Stimulated activated CD4-positive, alpha-beta T cell treated with anti-CD3 and anti-CD28 coated beads, Interleukin-4, amount 100 ng/mL, for 4 hours (primary cell): ENCODE results near the gene RERE.
"Not testable (repeated sequence)": the region's sequence is repeated elsewhere in the genome, so short reads cannot be mapped to it uniquely, and the experiment has no call there.

Source experiments
- DNase-seq, 2 experiments: peaks; one replicate each; pipeline ENCODE4 v3.0.0-alpha.2; 2020

RERE gene

GRCh38 chr1:8796812-8797211 lies 20.6 kb downstream of the RERE start:
- DNase-seq = no peak

GRCh38 chr1:8794605-8795004 lies 22.8 kb downstream of the RERE start:
- DNase-seq = no peak

- DNase-seq = no peak
Measured at GRCh38 chr1:8791819-8792218, 25.6 kb downstream of the RERE start.

- DNase-seq = no peak
Measured at GRCh38 chr1:8790987-8791386, 26.5 kb downstream of the RERE start.

GRCh38 chr1:8790478-8790877 lies 27.0 kb downstream of the RERE start:
- DNase-seq = no peak

- DNase-seq = no peak
Measured at GRCh38 chr1:8789314-8790214, 27.9 kb downstream of the RERE start.

- DNase-seq = no peak
Measured at GRCh38 chr1:8787218-8787617, 30.2 kb downstream of the RERE start.

- not testable (repeated sequence) for DNase-seq
Measured at GRCh38 chr1:8786204-8786603, 31.2 kb downstream of the RERE start.

- DNase-seq = no peak
Measured at GRCh38 chr1:8782955-8783354, 34.5 kb downstream of the RERE start.

GRCh38 chr1:8782001-8782620 lies 35.3 kb downstream of the RERE start:
- DNase-seq = no peak

GRCh38 chr1:8780405-8780804 lies 37.0 kb downstream of the RERE start:
- no peak for DNase-seq

- no peak for DNase-seq
Measured at GRCh38 chr1:8777867-8778266, 39.6 kb downstream of the RERE start.

- no peak for DNase-seq
Measured at GRCh38 chr1:8776104-8776503, 41.3 kb downstream of the RERE start.

GRCh38 chr1:8767006-8767405 lies 50.4 kb downstream of the RERE start:
- DNase-seq = no peak

GRCh38 chr1:8765198-8765597 lies 52.2 kb downstream of the RERE start:
- DNase-seq = no peak

GRCh38 chr1:8764293-8764937 lies 53.0 kb downstream of the RERE start:
- DNase-seq = no peak

GRCh38 chr1:8763888-8764287 lies 53.6 kb downstream of the RERE start:
- no peak for DNase-seq

- no peak for DNase-seq
Measured at GRCh38 chr1:8754993-8755392, 62.4 kb downstream of the RERE start.

GRCh38 chr1:8754247-8754650 lies 63.2 kb downstream of the RERE start:
- DNase-seq = no peak

GRCh38 chr1:8753736-8754135 lies 63.7 kb downstream of the RERE start:
- no peak for DNase-seq

GRCh38 chr1:8752921-8753713 lies 64.3 kb downstream of the RERE start:
- DNase-seq = no peak

GRCh38 chr1:8752411-8752810 lies 65.0 kb downstream of the RERE start:
- DNase-seq = no peak

- DNase-seq = no peak
Measured at GRCh38 chr1:8751984-8752383, 65.5 kb downstream of the RERE start.
